Measurements from ENCODE around the gene KRTDAP.
"Not testable (repeated sequence)": the region's sequence is repeated elsewhere in the genome, so short reads cannot be mapped to it uniquely, and the experiment has no call there.

KRTDAP gene

DNA sequence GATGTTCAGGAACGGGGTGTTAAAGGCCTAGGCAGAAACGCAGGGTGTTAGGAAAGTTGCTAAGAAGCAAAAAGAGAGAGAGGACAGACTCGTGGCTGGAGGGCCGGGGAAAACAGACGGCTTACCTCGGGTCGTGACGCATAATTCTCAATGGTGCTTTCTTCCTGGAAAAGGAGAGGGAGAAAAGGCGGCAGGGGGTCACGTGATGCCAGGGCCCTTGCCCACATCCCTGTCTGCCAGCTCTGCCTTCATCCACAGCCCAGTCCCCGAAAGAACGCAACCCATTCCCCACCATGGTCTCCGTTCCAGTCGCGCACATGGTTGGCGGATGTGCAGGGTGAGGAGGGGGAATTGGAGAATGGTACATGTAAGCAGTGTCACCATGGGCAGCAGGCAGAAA, 1.6 kb downstream of the KRTDAP start:
- H3K27me3 ChIP-seq: no peaks in the 10 kb centered on the region
- H3K27ac ChIP-seq: no peak overlapping the region
- H3K4me1 ChIP-seq: peaks cover 29% of the 10 kb centered on the region
- H4K20me1 ChIP-seq: no peaks in the 10 kb centered on the region
- H3K36me3 ChIP-seq: no peaks in the 10 kb centered on the region
- H3K4me3 ChIP-seq: no peak overlapping the region
- no peak for TF ChIP-seq Cebpa-rat (IDR thresholded peaks at IDR 0.05)
- H3K4me2 ChIP-seq: no peak overlapping the region
- no peak overlapping the region for H3K9ac ChIP-seq
- H3K9me3 ChIP-seq: no peaks in the 10 kb centered on the region

DNA sequence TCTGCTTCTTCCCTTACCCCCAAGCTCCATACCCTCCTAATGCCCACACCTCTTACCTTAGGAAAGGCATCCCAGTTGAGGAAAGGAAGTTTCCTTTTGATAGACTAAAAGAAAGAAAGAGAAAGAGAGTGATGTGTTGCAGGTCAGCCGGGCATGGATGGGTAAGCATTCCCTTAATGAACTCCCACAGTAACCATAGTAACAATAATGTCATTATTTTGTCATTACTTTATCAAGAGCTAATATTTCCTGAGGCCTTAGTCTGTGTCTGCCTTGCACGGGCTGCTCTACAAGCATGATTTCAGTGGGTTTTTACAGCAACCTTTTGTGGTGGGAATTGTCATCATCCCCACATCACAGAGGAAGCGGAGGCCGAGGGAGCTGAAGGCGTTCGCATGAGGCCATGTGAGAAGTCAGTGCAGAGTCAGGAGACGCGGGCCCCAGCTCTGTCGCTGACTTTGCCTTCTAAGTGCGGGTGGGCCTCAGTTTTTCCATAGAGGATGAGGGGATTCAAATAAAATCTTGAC, 2.5 kb downstream of the KRTDAP start:
- H3K4me3 ChIP-seq: no peak overlapping the region
- no peak for TF ChIP-seq Cebpa-rat (IDR thresholded peaks at IDR 0.05)
- H3K36me3 ChIP-seq: no peaks in the 10 kb centered on the region
- H3K27ac ChIP-seq: no peak overlapping the region
- peaks cover 21% of the 10 kb centered on the region for H3K4me1 ChIP-seq
- no peak overlapping the region for H3K9ac ChIP-seq
- H3K27me3 ChIP-seq: no peaks in the 10 kb centered on the region
- no peak overlapping the region for H3K4me2 ChIP-seq
- no peaks in the 10 kb centered on the region for H3K9me3 ChIP-seq
- no peaks in the 10 kb centered on the region for H4K20me1 ChIP-seq

DNA sequence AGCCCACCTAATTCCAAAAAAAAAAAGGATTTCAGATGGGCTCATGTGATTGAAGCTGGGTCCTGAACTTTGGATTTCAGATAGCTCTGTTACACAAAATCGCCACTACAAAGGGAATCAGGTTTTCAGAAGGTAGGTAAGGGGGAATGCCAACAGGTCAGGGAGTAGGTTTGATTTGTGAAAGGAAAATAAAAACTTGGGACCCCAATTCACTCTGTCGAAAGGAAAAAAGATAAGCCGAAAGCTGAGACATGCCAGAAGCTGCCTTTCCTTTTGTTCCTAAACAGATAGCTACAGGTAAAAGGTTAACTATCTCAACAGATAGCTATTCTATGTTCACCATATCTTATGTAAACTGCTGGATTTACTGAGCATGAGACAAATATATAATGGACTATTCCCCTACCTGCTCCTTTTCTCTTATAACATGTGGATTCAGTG, 4.0 kb downstream of the KRTDAP start:
- Histone ChIP-seq H3K4me2 (no peak overlapping the region), H3K9me3 (no peaks in the 10 kb centered on the region), H3K9ac (no peak overlapping the region), H3K4me3 (no peak overlapping the region), H3K4me1 (peaks cover 20% of the 10 kb centered on the region), H3K27ac (no peak overlapping the region), H3K36me3 (no peaks in the 10 kb centered on the region), H3K27me3 (no peaks in the 10 kb centered on the region), H4K20me1 (no peaks in the 10 kb centered on the region)
- no peak for TF ChIP-seq Cebpa-rat (IDR thresholded peaks at IDR 0.05)

DNA sequence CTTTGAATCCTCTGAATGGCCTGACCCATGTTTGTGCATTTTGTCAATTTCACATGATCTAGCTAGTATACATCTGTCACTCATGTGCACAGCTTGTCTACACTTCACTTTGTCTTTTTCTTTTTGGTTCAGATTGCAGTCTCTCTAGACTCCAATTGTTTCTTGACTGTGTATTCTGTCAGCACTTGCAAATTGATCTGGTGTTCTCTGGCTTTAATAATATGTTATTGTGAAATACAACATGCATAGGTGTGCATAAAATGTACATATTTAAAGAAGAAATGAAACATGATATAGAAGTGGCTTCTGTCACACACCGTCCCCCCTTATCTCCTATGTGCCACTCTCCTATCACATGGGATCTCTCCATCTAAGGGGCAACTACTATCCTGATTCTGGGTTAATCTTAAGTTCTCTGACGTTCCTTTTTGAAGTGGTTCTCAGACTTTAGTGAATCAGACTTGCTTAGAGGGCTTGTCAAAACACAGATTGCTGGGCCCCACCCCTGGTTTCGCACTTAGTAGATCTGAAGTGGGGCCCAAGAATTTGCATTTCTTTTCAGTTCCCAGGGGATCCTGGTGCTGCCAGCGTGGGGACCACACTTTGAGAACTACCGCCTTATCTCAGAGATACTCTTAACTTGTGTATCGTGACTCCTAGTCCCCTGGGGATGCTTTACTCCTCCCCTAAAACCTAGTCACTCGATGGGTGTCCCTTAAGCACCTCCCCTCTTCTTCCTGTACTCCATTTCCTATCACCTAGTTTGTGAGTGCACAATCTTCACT, 5.8 kb downstream of the KRTDAP start:
- Histone ChIP-seq H3K9me3 (no peaks in the 10 kb centered on the region), H3K9ac (no peak overlapping the region), H3K4me3 (no peak overlapping the region), H3K36me3 (no peaks in the 10 kb centered on the region), H3K4me2 (peak overlapping the region; percentile 70), H3K27ac (no peak overlapping the region), H3K27me3 (no peaks in the 10 kb centered on the region), H4K20me1 (no peaks in the 10 kb centered on the region), H3K4me1 (peaks cover 20% of the 10 kb centered on the region)
- TF ChIP-seq Cebpa-rat (IDR thresholded peaks at IDR 0.05): no peak

DNA sequence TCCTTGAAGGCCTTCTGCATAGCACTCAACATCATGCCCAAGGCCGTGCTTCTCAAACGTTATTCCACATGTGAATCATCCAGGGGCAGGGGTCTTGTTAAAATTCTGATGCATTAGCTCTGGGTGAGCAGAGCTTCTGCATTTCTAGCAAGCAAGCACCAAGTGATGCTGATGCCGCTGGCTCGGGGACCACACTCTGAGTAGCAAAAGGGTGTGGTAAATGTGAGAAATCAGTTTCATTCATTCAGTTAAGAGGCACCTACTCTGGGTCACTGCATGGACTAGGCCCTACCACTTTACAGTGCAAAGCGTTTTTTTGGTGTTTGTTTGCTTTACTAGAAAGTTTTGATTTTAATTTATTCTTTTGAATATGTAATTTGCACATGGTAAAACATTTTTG, 7.2 kb downstream of the KRTDAP start:
- no peak overlapping the region for H3K9ac ChIP-seq
- no peak for TF ChIP-seq Cebpa-rat (IDR thresholded peaks at IDR 0.05)
- H3K36me3 ChIP-seq: no peaks in the 10 kb centered on the region
- H4K20me1 ChIP-seq: no peaks in the 10 kb centered on the region
- H3K4me1 ChIP-seq: peaks cover 20% of the 10 kb centered on the region
- no peaks in the 10 kb centered on the region for H3K9me3 ChIP-seq
- H3K4me2 ChIP-seq: no peak overlapping the region
- no peak overlapping the region for H3K27ac ChIP-seq
- H3K27me3 ChIP-seq: no peaks in the 10 kb centered on the region
- no peak overlapping the region for H3K4me3 ChIP-seq

DNA sequence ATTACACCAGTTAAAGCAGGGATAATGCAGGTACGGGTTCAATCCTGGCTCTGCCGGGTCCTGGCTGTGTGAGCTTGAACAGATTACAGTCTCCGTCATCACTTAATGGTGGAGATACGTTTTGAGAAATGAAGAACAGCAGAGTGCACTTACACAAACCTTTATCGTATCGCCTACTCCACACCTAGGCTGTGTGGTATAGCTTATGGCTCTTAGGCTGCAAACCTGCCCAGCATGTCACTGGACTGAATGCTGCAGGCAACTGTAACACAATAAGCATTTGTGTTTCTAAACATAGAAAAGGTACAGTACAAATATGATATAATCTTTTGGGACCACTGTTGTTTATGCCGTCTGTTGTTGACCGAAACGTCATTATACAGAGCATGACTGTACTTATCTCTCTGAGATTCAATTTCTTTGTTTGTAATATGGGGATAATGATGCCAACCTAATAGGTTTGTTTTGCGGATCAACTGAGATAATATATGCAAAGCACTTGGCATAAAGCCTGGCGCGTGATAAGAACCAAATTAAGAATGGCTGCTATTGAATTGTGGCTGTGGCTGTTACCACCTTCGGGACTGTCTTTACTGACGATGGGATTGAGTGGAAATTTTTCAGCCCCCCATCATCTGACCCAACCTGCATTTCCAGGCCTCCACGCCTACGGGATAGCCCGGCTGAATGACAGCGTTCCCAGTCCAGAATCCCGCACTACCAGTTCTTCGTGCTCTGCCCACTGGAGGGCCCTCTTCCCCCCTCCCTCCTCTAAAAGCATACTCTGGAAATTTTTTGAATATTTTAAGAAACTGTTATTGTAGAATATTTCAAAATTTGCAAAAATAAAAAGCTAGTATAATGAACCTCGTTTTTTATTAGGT, 11.2 kb downstream of the KRTDAP start:
- Histone ChIP-seq H4K20me1 (no peaks in the 10 kb centered on the region), H3K9me3 (no peaks in the 10 kb centered on the region), H3K4me1 (peaks cover 5% of the 10 kb centered on the region), H3K9ac (no peak overlapping the region), H3K4me3 (no peak overlapping the region), H3K36me3 (no peaks in the 10 kb centered on the region), H3K27ac (no peak overlapping the region), H3K27me3 (no peaks in the 10 kb centered on the region), H3K4me2 (no peak overlapping the region)
- TF ChIP-seq Cebpa-rat (IDR thresholded peaks at IDR 0.05): no peak

DNA sequence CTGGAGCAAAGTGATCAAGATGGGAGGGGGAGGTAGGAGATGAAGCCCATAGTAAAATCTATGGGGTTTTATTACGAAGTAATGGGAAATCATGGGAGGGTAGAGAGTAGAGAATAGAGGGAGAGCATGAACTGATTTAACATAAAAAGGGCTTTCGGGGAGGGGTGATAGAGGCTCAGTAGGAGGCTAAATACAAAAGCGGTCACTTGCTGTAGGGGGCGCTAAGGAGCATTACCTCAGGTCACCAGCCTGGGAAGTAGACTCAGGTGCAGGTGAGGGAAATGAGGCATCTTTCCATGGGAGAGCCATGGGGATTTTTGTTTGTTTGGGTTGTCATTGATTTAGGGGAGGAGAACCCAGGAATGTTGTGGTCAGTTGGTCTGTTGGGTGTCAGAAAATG, 14.1 kb downstream of the KRTDAP start:
- Histone ChIP-seq H3K4me3 (no peak overlapping the region), H3K27ac (no peak overlapping the region), H4K20me1 (no peaks in the 10 kb centered on the region), H3K36me3 (no peaks in the 10 kb centered on the region), H3K4me2 (no peak overlapping the region), H3K4me1 (no peaks in the 10 kb centered on the region), H3K9ac (no peak overlapping the region), H3K27me3 (no peaks in the 10 kb centered on the region), H3K9me3 (no peaks in the 10 kb centered on the region)
- TF ChIP-seq Cebpa-rat (IDR thresholded peaks at IDR 0.05): no peak

DNA sequence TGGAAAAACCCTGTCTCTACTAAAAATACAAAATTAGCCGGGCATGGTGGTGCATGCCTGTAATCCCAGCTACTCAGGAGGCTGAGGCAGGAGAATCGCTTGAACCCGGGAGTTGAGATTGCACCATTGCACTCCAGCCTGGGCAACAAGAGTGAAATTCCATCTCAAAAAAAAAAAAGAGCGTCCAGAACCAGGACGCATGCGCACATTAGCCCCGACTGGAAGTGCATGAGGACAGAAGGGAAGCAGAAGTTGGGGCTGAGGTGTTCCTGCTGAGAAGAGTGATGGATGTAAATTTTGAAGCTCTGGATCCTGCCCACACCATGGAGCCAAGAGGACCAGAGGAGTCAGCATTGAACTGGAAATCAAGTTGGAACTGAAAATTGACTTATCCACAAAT, 15.7 kb downstream of the KRTDAP start:
- H3K4me2 ChIP-seq, H3K27ac ChIP-seq, H4K20me1 ChIP-seq, H3K4me1 ChIP-seq, H3K4me3 ChIP-seq, H3K9ac ChIP-seq, H3K9me3 ChIP-seq, H3K27me3 ChIP-seq, H3K36me3 ChIP-seq: not testable (repeated sequence)

DNA sequence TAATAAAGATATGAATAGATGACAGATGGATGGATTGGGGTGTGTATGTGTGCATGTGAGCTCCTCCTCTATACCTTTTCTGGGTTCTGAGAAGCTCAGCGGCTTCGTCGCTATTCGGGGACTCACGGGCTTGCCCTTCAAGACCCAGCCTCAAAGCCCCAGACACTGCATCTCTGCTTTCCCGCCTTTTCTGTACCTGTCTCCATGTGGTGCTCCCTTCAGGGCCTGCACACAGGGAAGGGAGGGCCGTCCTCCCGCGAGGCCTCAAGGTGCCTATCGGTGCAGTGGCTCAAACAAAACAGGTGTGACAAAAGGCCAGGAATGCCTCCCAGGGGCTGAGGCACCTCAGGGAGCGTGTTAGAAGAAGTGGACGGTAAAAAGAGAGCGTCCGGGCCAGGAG, 16.2 kb downstream of the KRTDAP start:
- no peak for TF ChIP-seq Cebpa-rat (IDR thresholded peaks at IDR 0.05)

DNA sequence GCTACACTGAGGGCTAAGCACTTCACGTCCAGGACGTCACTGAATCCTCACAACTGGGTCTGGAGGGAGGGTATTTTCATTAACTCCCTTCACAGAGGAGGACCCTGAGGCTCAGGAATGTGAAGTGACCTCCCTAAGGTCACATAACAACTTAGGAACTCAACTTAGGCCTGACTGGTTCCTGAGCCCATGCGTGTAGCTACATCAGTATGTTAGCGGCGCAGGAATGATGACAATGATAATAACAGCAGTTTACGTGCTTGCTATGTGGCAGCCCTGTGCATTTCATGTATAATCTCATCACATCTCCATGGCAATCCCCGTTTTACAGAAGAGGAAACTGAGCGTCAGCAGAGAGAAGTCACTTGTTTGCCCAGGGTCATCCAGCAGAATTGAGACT, 18.3 kb downstream of the KRTDAP start:
- H3K4me3 ChIP-seq: no peak overlapping the region
- TF ChIP-seq Cebpa-rat (IDR thresholded peaks at IDR 0.05): no peak
- H3K27me3 ChIP-seq: no peaks in the 10 kb centered on the region
- H3K4me1 ChIP-seq: peaks cover 28% of the 10 kb centered on the region
- H3K27ac ChIP-seq: no peak overlapping the region
- no peaks in the 10 kb centered on the region for H4K20me1 ChIP-seq
- H3K9me3 ChIP-seq: no peaks in the 10 kb centered on the region
- no peak overlapping the region for H3K9ac ChIP-seq
- no peak overlapping the region for H3K4me2 ChIP-seq
- no peaks in the 10 kb centered on the region for H3K36me3 ChIP-seq

More for the DNA sequence above, 16.2 kb downstream of the KRTDAP start:
- H3K9me3 ChIP-seq: no peaks in the 10 kb centered on the region
- no peaks in the 10 kb centered on the region for H3K27me3 ChIP-seq
- no peak overlapping the region for H3K4me3 ChIP-seq
- peaks cover 8% of the 10 kb centered on the region for H3K4me1 ChIP-seq
- no peak overlapping the region for H3K4me2 ChIP-seq
- H3K27ac ChIP-seq: no peak overlapping the region
- no peak overlapping the region for H3K9ac ChIP-seq
- no peaks in the 10 kb centered on the region for H3K36me3 ChIP-seq
- no peaks in the 10 kb centered on the region for H4K20me1 ChIP-seq

DNA sequence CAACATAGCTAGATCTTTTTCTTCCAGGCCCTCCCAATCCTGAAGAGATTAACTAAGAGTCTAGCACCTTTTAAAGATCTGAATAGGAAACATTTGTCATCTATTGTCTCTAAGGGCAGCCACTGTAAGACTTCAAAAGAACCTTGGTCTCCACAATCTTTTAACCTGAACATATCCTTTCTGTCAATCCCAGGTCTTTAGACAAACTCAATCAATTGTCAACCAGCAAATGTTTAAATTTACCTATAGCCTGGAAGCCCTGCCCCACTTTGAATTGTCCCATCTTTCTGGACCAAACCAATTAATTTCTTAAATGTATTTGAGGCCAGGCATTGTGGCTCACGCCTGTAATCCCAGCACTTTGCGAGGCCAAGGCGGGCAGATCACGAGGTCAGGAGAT, 19.2 kb downstream of the KRTDAP start:
- not testable (repeated sequence) for H3K4me3 ChIP-seq, H3K9ac ChIP-seq, H3K27me3 ChIP-seq, H3K36me3 ChIP-seq, H3K27ac ChIP-seq, H3K4me2 ChIP-seq, H3K9me3 ChIP-seq, H4K20me1 ChIP-seq
- peaks cover 34% of the 10 kb centered on the region for H3K4me1 ChIP-seq

Data from BLaER1 (cell line).